ENCODE results near the gene TEX2.

GRCh38 chr17:64124609-64125008, 138.5 kb downstream of the TEX2 start:
- TF ChIP-seq CTCF (conservative IDR thresholded peaks at IDR 0.05 in 1 of 2, IDR thresholded peaks at IDR 0.05 in 1 of 2; ENCODE audit: extremely low read depth in 1 of 2, insufficient read depth in 1 of 2, low read depth in 1 of 2, low read length in 2 of 2) (no peak), EZH2 (IDR thresholded peaks at IDR 0.05; ENCODE audit: borderline replicate concordance, low read length) (no peak)

Data from mammary epithelial cell (primary cell).